ENCODE results near the gene ENOX1. TPM values are rescaled to one million over a fixed set of nuclear protein-coding genes. Genes with fewer than 3 reads are reported as not detected.

Gene ENOX1
- total and polyA plus RNA-seq, 2 of the 8 experiments (the other 6 are each of a cell fraction or from before 2014, with no cell fraction given) = 0.23 to 0.37 TPM

- Histone ChIP-seq H3K4me1 (replicated peaks in 1 of 4; ENCODE audit: control insufficient read depth in 3 of 4, insufficient read depth in 4 of 4, low read length in 3 of 4) (peaks cover 0 to 5% (median 0%) of the 10 kb centered on the region in 4 experiments; a peak in 3 of 7 replicates), H2BK15ac (ENCODE audit: low read length) (no peak overlapping the region), H4K8ac (ENCODE audit: extremely low read depth, insufficient read depth, low read length) (no peak overlapping the region), H3K4me2 (ENCODE audit: insufficient read depth in 1 of 2, low read depth in 2 of 2, low read length in 2 of 2) (no peak overlapping the region), H4K5ac (ENCODE audit: insufficient read length, low read depth, low read length) (no peak overlapping the region), H3K14ac (ENCODE audit: insufficient read length) (no peak overlapping the region), H2BK5ac (ENCODE audit: low read depth, low read length) (no peak overlapping the region), H2AFZ (ENCODE audit: low read length) (no peak overlapping the region), H3K9ac (replicated peaks in 1 of 4; ENCODE audit: extremely low read depth in 1 of 4, low read depth in 3 of 4, low read length in 3 of 4) (no peak overlapping the region), H3K56ac (replicated peaks; ENCODE audit: insufficient read length, low read depth, low read length) (no peak overlapping the region), H3K36me3 (ENCODE audit: control insufficient read depth in 2 of 4, insufficient read depth in 4 of 4, low read length in 3 of 4) (no peaks in the 10 kb centered on the region), H3K27ac (ENCODE audit: low read depth, low read length) (no peak overlapping the region), H3K79me2 (ENCODE audit: control insufficient read depth in 1 of 2, insufficient read depth in 2 of 2, low read length in 2 of 2) (no peaks in the 10 kb centered on the region), H2BK20ac (ENCODE audit: low read length) (no peak overlapping the region), H3K4ac (replicated peaks; ENCODE audit: insufficient read length, low read depth, low read length) (no peak overlapping the region), H2BK12ac (ENCODE audit: low read depth, low read length) (no peak overlapping the region), H3K27me3 (replicated peaks in 1 of 4; ENCODE audit: control insufficient read depth in 3 of 4, extremely low read depth in 1 of 4, insufficient read depth in 3 of 4, low read length in 3 of 4) (peaks cover 2 to 8% (median 7%) of the 10 kb centered on the region in 4 experiments; a peak in 6 of 7 replicates), H3K23ac (ENCODE audit: insufficient read length) (no peak overlapping the region), H3K18ac (ENCODE audit: extremely low read depth, low read length) (no peak overlapping the region), H4K20me1 (replicated peaks in 1 of 2; ENCODE audit: control insufficient read depth in 1 of 2, insufficient read depth in 2 of 2, low read length in 2 of 2) (no peaks in the 10 kb centered on the region), H2AK5ac (ENCODE audit: low read depth, low read length) (no peak overlapping the region), H3K4me3 (ENCODE audit: extremely low read depth in 1 of 4, insufficient read depth in 2 of 4, low read depth in 3 of 4, low read length in 4 of 4) (no peak overlapping the region), H3K79me1 (ENCODE audit: low read depth, low read length) (no peaks in the 10 kb centered on the region), H3K23me2 (ENCODE audit: low read depth, low read length) (no peaks in the 10 kb centered on the region; the same call in 1 of the 2 replicates), H4K91ac (replicated peaks; ENCODE audit: insufficient read length, low read length) (no peak overlapping the region), H3K9me3 (ENCODE audit: insufficient read depth in 2 of 2, low read depth in 1 of 2, low read length in 1 of 2) (no peaks in the 10 kb centered on the region), H2BK120ac (replicated peaks; ENCODE audit: low read depth, low read length) (no peak overlapping the region)
- ChIA-PET CTCF (ENCODE audit: partially characterized antibody) (interaction anchor here (1.3 kb wide), 1 partner anchor 47 kb away, joined by 3 read pairs; no protein-coding TSS in a partner anchor), POLR2A (ENCODE audit: partially characterized antibody) (no interaction called here)
- no peak for FAIRE-seq
- WGBS, 2 experiments (ENCODE audit: extremely low coverage in 1 of 2, insufficient coverage in 1 of 2, insufficient read length in 1 of 2, insufficient replicate concordance in 2 of 2, low coverage in 1 of 2, low lambda C conversion rate in 2 of 2, missing lambda C conversion rate in 1 of 2) = 93% methylated on average over 2 of the region's 2 CpGs; no CpG with 5 or more reads in 1 of the 2 experiments
- TF ChIP-seq RFX5 (IDR thresholded peaks at IDR 0.05; ENCODE audit: borderline replicate concordance, low read depth, low read length) (no peak), RNF2 (IDR thresholded peaks at IDR 0.05; ENCODE audit: borderline replicate concordance, low read depth, low read length, missing control alignments, poor library complexity, severe bottlenecking) (no peak), MAX (IDR thresholded peaks at IDR 0.05) (no peak), TEAD4 (IDR thresholded peaks at IDR 0.05; ENCODE audit: low read depth, low read length) (no peak), RAD21 (IDR thresholded peaks at IDR 0.05 in 1 of 2, conservative IDR thresholded peaks at IDR 0.05 in 1 of 2; ENCODE audit: low read depth in 2 of 2, low read length in 2 of 2) (no peak), SP2 (IDR thresholded peaks at IDR 0.05; ENCODE audit: low read length) (no peak), JUND (IDR thresholded peaks at IDR 0.05; ENCODE audit: low read length) (no peak), KDM5A (IDR thresholded peaks at IDR 0.05; ENCODE audit: low read length) (no peak), TCF12 (IDR thresholded peaks at IDR 0.05; ENCODE audit: low read depth, low read length) (no peak), USF2 (IDR thresholded peaks at IDR 0.05; ENCODE audit: low read length) (no peak), POLR2A (IDR thresholded peaks at IDR 0.05; ENCODE audit: control extremely low read depth in 1 of 2, low read depth in 2 of 2, low read length in 2 of 2) (no peak), CBX5 (IDR thresholded peaks at IDR 0.05; ENCODE audit: low read depth, low read length) (no peak)
- no peak for DNase-seq (ENCODE audit: low read depth in 1 of 2, low spot score in 2 of 2)
These were observed 13.2 kb downstream of the ENOX1 start for GRCh38 chr13:43773602-43774001.

Data from H1 (cell line).